Activated T-cell treated with anti-CD3 and anti-CD28 coated beads, Interleukin-2, amount 50 U/mL, for 1 hour (primary cell): ENCODE results near the gene SPATA9.
A peak's percentile ranks its signal among the peaks of the same experiment; 100 is the strongest.
"Not testable (repeated sequence)": the region's sequence is repeated elsewhere in the genome, so short reads cannot be mapped to it uniquely, and the experiment has no call there.

ENCODE experiments used
- DNase-seq: peaks from one replicate; pipeline ENCODE4 v3.0.0-alpha.2; 2020

The SPATA9 gene

DNA sequence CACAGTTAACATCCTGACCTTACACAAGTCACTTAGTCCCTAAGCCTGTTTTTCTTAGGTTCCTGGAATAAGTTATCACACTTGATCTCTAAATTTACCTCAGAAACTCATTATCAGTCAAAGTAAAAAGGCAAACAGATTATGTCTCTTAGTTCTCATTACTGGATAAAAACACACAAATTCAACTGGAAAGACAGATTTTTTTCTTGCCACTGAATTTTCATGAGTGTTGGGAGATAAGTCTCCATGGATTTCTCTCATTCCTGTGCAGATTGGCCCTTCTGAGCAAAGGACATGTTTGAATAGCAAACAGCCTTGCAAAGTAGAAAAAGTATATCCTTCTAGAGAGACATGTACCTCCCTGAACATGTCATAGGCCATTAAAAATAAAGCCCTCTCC, 10.2 kb downstream of the SPATA9 start:
- no peak for DNase-seq

GRCh38 chr5:95671826-95672225, 11.0 kb downstream of the SPATA9 start:
- no peak for DNase-seq

GRCh38 chr5:95670568-95670967, 12.2 kb downstream of the SPATA9 start:
- no peak for DNase-seq

GRCh38 chr5:95669985-95670384, 12.8 kb downstream of the SPATA9 start:
- DNase-seq, result no peak

DNA sequence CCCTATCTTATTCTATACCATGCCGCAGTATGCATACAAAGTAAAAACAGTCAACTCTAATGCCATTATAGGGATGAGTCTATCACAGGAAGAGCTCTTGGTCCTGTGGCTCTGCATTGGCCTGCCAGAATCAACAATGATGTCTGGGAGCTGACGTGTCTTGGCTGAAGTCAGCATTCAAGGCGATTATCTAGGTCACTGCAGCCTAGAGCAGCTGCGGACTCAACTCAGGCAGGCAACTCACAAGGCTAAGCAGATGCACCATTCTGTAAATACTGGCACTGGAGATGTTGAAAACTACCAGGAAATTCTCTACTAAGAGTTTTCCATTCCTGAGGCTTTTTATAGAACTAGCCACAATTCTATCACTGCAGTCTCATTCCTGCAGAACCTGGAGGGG, 13.3 kb downstream of the SPATA9 start:
- DNase-seq, result no peak

- DNase-seq, result no peak
Observed at GRCh38 chr5:95668728-95669127, 14.1 kb downstream of the SPATA9 start.

DNA sequence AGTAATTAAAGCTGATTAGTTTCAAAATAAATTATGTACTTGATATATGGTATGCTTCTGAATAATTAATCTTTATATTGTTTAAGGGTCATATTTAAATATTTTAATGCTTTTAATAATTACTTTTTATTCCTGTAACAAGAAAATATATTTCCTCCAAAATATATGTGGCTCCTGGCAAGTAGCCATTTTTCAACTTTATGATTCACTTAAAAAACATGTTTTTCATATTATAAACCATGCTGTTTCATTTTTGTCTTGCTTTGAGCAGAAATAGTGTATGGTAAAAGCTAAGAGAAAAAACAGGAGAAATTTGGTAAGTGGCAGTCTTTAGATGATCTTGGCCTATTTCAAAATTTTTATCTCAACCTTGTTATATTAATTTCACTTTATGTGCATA, 14.6 kb downstream of the SPATA9 start:
- no peak for DNase-seq

GRCh38 chr5:95667678-95668077, 15.1 kb downstream of the SPATA9 start:
- no peak for DNase-seq

DNA sequence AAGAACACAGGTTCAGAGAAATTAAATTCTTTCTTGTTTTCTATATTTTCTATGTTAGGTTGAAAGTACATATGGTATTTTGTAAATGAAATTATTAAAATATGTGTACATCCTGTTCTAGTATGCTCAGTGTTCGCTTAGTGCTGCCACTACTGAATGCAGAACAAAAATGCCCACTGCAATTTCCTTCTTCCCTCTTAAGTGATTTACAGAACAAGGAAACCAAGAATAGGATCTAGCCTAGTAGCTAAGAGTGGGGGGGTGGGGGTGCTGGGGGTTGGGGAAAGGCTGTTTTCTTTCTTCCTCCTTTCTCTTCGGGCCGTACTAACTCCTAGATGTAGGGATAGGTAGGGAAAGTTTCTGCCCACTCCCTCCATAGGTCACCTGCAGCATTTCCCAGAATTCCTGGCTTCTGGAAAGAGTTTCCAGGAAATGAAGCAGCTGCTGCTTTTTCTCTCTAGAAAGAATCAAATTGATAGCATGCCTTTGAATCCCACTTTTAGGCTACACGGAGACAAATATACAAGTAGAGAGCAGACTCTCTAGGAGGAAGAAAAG, 15.7 kb downstream of the SPATA9 start:
- DNase-seq, result no peak

- DNase-seq, result no peak
Observed at GRCh38 chr5:95664204-95664786, 18.5 kb downstream of the SPATA9 start.

DNA sequence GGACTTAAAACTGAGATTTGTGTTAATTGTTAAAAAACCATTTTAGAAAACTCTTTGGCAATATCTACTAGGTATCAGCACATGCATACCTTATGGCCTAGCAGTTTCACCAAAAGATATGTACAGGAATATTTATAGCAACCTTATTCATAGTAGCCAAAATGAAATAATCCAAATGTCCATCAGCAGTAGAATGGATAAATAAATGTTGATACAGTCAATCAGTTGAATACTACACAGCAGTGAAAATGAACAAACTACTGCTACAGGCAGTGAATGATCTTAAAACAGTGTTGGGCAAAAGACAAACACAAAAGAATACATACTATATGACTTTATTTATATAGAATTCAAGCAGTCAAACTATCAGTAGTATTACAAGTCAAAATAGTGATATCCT, 19.8 kb downstream of the SPATA9 start:
- no peak for DNase-seq

DNA sequence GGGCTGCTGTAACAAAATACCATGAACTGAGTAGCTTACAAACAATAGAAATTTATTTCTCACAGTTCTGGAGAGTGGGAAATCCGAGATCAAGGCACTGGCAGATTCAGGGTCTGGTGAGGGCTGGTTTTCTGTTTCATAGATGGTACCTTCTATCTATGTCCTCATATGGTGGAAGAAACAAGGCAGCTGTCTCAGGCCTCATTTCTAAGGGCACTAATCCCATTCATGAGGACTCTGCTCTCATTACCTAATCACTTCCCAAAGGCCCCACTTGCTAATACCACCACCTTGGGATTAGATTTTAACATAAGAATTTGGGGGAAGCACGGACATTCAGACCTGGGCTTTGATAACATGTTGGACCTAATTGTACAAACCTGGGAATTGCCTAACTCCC, 22.7 kb downstream of the SPATA9 start:
- no peak for DNase-seq

DNA sequence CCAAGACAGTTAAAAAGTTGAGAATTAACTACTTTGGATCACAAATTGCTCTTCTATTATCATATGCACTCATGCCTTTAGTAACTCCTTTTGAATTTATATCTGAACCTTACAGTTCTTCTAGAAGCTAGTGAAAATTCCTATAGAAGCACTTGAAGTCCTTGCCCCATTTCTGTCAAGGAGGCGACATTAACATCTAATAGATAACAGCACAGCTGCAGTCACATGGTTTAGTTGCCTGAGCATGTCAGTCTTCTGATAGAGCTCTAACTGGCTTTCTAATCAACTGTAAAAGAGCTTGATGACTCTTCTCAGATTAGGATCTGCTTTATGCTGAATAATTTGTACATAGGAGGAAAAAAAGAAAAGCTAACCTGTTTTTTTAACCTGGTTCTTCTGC, 27.2 kb downstream of the SPATA9 start:
- DNase-seq, result no peak

GRCh38 chr5:95654196-95654595, 28.6 kb downstream of the SPATA9 start:
- no peak for DNase-seq

- no peak for DNase-seq
Observed at GRCh38 chr5:95652849-95653248, 29.9 kb downstream of the SPATA9 start.

GRCh38 chr5:95649842-95650620, 32.8 kb downstream of the SPATA9 start:
- DNase-seq, result no peak

GRCh38 chr5:95649274-95649673, 33.5 kb downstream of the SPATA9 start:
- DNase-seq, result no peak

DNA sequence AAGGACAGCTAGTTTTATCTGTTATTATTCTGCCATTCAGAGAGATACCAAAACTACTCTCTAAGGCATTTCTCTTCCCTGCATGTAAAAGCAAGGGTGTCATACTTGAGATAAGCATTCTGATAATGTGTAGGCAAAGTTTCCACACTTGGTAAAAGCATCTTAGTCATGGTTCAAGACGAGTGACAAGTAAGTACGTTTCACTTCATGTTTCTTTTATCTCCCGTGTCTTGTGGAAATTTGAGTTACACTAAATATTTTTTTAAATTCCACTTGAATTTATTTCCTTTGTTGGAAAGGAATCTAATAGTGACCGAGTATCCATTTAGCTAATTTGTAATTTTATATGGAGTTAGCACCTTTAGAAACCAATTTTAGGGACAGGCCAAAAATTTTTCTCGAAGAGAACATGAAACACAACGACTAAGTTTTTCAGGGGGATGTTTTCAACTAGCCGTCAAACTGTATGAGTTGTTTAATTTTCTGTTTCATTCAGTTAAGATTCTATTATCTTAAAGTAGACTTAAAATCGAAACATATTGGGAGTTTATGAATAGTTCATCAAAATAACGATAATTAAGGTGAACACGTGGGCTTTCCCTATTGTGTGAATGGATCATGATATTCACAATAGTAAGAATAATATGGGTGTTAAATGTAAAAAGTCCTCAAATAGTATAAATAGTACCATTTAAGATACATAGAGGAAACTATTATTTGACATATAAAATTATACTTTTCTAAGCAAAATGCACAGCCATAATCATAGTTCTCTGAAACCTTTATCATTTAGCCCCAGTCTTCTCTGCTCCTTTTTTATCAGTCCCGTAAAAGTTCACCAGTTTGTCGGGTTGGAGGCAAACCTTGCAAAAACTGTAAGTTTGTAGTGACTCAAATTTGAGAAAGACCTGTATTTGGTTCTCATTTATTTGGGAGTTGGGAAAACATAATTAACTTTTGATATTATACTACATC, 34.6 kb downstream of the SPATA9 start:
- DNase-seq, result no peak

- DNase-seq, result peak; percentile 91
Observed at GRCh38 chr5:95646569-95647431, 36.0 kb downstream of the SPATA9 start, which contains the start of gene RFESD. TSS of gene RFESD (plus strand) at chr5:95646777. CDS start at chr5:95652272, 5,495 bp downstream.

DNA sequence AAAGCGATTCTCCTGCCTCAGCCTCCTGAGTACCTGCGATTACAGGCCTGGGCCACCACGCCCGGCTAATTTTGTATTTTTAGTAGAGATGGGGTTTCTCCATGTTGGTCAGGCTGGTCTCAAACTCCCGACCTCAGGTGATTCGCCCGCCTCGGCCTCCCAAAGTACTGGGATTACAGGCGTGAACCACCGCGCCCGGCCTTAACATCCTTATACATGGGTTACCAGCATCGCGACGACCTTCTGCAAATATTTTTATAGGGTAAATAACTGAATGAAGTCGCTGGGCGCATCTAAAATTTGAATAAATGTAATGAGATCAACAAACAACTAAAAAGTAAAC, 36.6 kb downstream of the SPATA9 start:
- DNase-seq, result not testable (repeated sequence)

GRCh38 chr5:95644351-95645042, 38.3 kb downstream of the SPATA9 start:
- DNase-seq, result peak; percentile 41

DNA sequence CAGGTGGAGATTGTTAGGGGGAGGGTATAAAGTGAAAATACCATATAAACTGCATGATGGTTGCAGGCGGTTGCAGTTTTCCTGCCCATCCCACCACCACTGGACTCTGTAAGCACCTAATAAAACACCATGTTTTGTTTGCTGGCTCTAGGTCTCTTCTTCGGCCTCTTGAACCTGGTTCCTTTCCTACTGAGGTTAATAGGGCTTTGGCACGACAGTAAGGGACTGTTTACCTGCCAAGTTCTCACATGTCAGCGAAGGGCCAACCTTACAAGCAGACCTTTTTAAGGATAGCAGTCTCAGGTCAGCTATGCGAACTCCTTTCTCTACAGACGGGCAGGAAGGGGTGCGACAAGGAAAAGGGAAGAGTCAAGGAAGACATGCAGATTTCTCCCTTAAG, 39.6 kb downstream of the SPATA9 start:
- no peak for DNase-seq
